Lower lobe of right lung (tissue), 2 donors: ENCODE data around the gene CREBL2. TPM values are rescaled to one million over a fixed set of nuclear protein-coding genes. Genes with fewer than 3 reads are reported as not detected.
"Not testable (repeated sequence)": the region's sequence is repeated elsewhere in the genome, so short reads cannot be mapped to it uniquely, and the experiment has no call there.

Source experiments
- ATAC-seq, 2 donors: fragments of 200-7000 bp; cut with Tn5 transposase; one replicate each; pipeline ENCODE4 v1.9.1; 2020 to 2022; ENCODE audit warnings: mild to moderate bottlenecking in 2 of 2, moderate library complexity in 2 of 2
- DNase-seq: peaks from one replicate; pipeline ENCODE4 v3.0.0-alpha.2; 2020
- H3K27ac ChIP-seq: fragments of 200-600 bp; one replicate; pipeline ENCODE4 v1.8.0; 2022
- H3K27me3 ChIP-seq: fragments of 200-600 bp; one replicate; pipeline ENCODE4 v1.8.0; 2022; ENCODE audit warnings: low read depth
- H3K36me3 ChIP-seq: fragments of 200-600 bp; one replicate; pipeline ENCODE4 v1.8.0; 2022; ENCODE audit warnings: mild to moderate bottlenecking
- H3K4me1 ChIP-seq: fragments of 200-600 bp; one replicate; pipeline ENCODE4 v1.8.0; 2022
- H3K4me3 ChIP-seq: fragments of 200-600 bp; one replicate; pipeline ENCODE4 v1.8.0; 2022; ENCODE audit warnings: mild to moderate bottlenecking
- H3K9me3 ChIP-seq: fragments of 200-600 bp; one replicate; pipeline ENCODE4 v1.8.0; 2022
- CTCF ChIP-seq: fragments of 200-600 bp; IDR thresholded peaks from one replicate; pipeline ENCODE4 v1.8.0; 2022; ENCODE audit warnings: antibody characterized with exemption, mild to moderate bottlenecking
- intact Hi-C: fragments of 100-400 bp; cut with DNase I; formaldehyde crosslinking; loops from one replicate; pipeline ENCODE4 v1.11.0; 2022
- total RNA-seq: library from RNA; stranded (reverse); fragmentation: NEBNext Ultra II Directional; extraction: Animal tissue kit (Norgen Biotek cat#: 25700); gene quantifications from one replicate; pipeline ENCODE4 v1.2.1, GENCODE V29; 2021
- donor health status: DM: no; HTN: yes; CAD: no; lungs with severe emphysema.

The CREBL2 gene
- total RNA-seq, 1 donor from 2014 or later: 46.3 TPM

- intact Hi-C loops: no loop called here
- no peak overlapping the region for H3K27ac ChIP-seq
- H3K36me3 ChIP-seq: peaks cover 3% of the 10 kb centered on the region
- H3K4me1 ChIP-seq: no peaks in the 10 kb centered on the region
- no peak for TF ChIP-seq CTCF
- DNase-seq (no peak), ATAC-seq (no peak)
- peaks cover 19% of the 10 kb centered on the region for H3K9me3 ChIP-seq
- H3K4me3 ChIP-seq: no peak overlapping the region
- H3K27me3 ChIP-seq: no peaks in the 10 kb centered on the region
Observed at GRCh38 chr12:12648951-12649650, 37.4 kb downstream of the CREBL2 start.

- no peaks in the 10 kb centered on the region for H3K36me3 ChIP-seq
- TF ChIP-seq CTCF: no peak
- intact Hi-C loops: no loop called here
- no peaks in the 10 kb centered on the region for H3K27me3 ChIP-seq
- ATAC-seq (no peak), DNase-seq (no peak)
- peaks cover 3% of the 10 kb centered on the region for H3K4me1 ChIP-seq
- H3K9me3 ChIP-seq: peaks cover 19% of the 10 kb centered on the region
- H3K4me3 ChIP-seq: no peak overlapping the region
- no peak overlapping the region for H3K27ac ChIP-seq
Observed at GRCh38 chr12:12651752-12652151, 40.1 kb downstream of the CREBL2 start.

GRCh38 chr12:12652704-12653103, 41.0 kb downstream of the CREBL2 start:
- H3K36me3 ChIP-seq, H3K27me3 ChIP-seq, DNase-seq, H3K4me3 ChIP-seq, ATAC-seq, H3K27ac ChIP-seq, H3K4me1 ChIP-seq, intact Hi-C loops: not testable (repeated sequence)
- peaks cover 19% of the 10 kb centered on the region for H3K9me3 ChIP-seq

- H3K36me3 ChIP-seq: no peaks in the 10 kb centered on the region
- DNase-seq (no peak), ATAC-seq (no peak)
- TF ChIP-seq CTCF: no peak
- H3K27me3 ChIP-seq: no peaks in the 10 kb centered on the region
- H3K27ac ChIP-seq: no peak overlapping the region
- H3K9me3 ChIP-seq: peaks cover 11% of the 10 kb centered on the region
- intact Hi-C loops: no loop called here
- peaks cover 3% of the 10 kb centered on the region for H3K4me1 ChIP-seq
- no peak overlapping the region for H3K4me3 ChIP-seq
Observed at GRCh38 chr12:12653922-12654321, 42.2 kb downstream of the CREBL2 start.

GRCh38 chr12:12654691-12655460, 43.2 kb downstream of the CREBL2 start:
- Histone ChIP-seq H3K4me1 (peaks cover 3% of the 10 kb centered on the region), H3K36me3 (no peaks in the 10 kb centered on the region), H3K9me3 (peaks cover 1% of the 10 kb centered on the region), H3K4me3 (no peak overlapping the region), H3K27me3 (no peaks in the 10 kb centered on the region), H3K27ac (no peak overlapping the region)
- DNase-seq (no peak), ATAC-seq (no peak)
- no peak for TF ChIP-seq CTCF
- intact Hi-C loops: no loop called here

- DNase-seq: no peak
- no peaks in the 10 kb centered on the region for H3K36me3 ChIP-seq
- TF ChIP-seq CTCF: no peak
- intact Hi-C loops: no loop called here
- H3K27ac ChIP-seq: no peak overlapping the region
- H3K9me3 ChIP-seq: no peaks in the 10 kb centered on the region
- no peaks in the 10 kb centered on the region for H3K27me3 ChIP-seq
- no peak for ATAC-seq
- peaks cover 3% of the 10 kb centered on the region for H3K4me1 ChIP-seq
- H3K4me3 ChIP-seq: no peak overlapping the region
Observed at GRCh38 chr12:12660201-12660600, 48.5 kb downstream of the CREBL2 start.
